HepG2 (cell line): ENCODE measurements around the gene LST1. TPM values are rescaled to one million over a fixed set of nuclear protein-coding genes. Genes with fewer than 3 reads are reported as not detected.

ENCODE experiments used
- EEA1 ChIP-seq: sonication (generic); formaldehyde crosslinking; IDR thresholded peaks from 2 replicates; pipeline ENCODE4 v1.5.1; 2020; ENCODE audit warnings: mild to moderate bottlenecking, missing genetic modification reagents, borderline replicate concordance
- FOSL2 ChIP-seq: sonication (generic); formaldehyde crosslinking; IDR thresholded peaks from 2 replicates; pipeline ENCODE4 v1.4.0; 2020; ENCODE audit warnings: missing genetic modification reagents
- polyA plus RNA-seq, 8 experiments: library from polyadenylated mRNA; depleted of rRNA in 3 of 8; stranded (reverse) in 7 of 8; unstranded in 1 of 8; fragments of >200 nt; fragmentation: Illumina TruSeq in 4 of 8; extraction: Trizol in 4 of 8; gene quantifications; 2 replicates each; pipeline versions ENCODE4 v1.2.1 to v1.2.3, GENCODE V29; 2011 to 2016; ENCODE audit warnings: low read depth in 4 of 8, missing spikeins in 1 of 8, mixed read lengths in 1 of 8; ENCODE audit not compliant: insufficient read depth in 1 of 8
- total RNA-seq, 5 experiments: library from RNA; depleted of rRNA; stranded (reverse); fragments of >200 nt; fragmentation: Illumina TruSeq; extraction: Trizol; gene quantifications; 2 replicates each; pipeline ENCODE4 v1.2.3, GENCODE V29; 2016; ENCODE audit warnings: low read depth in 1 of 5
- TF ChIP-seq, protein P1 (sequence below), 2 experiments: fragments of 450-650 bp in 1 of 2; sonication (generic) in 1 of 2; formaldehyde crosslinking in 1 of 2; IDR thresholded peaks; 2 replicates each; pipeline versions ENCODE4 v1.6.1 to v1.8.0; 2016 to 2022; ENCODE audit warnings: antibody characterized with exemption in 1 of 2, mild to moderate bottlenecking in 1 of 2, missing genetic modification reagents in 1 of 2
- TF ChIP-seq, protein P2 (sequence below): sonication (generic); formaldehyde crosslinking; IDR thresholded peaks from 2 replicates; pipeline ENCODE4 v1.4.0; 2020; ENCODE audit warnings: mild to moderate bottlenecking, missing genetic modification reagents
- TF ChIP-seq, protein P3 (sequence below): IDR thresholded peaks from 2 replicates; pipeline ENCODE4 v1.6.1; 2016; ENCODE audit warnings: low read depth, borderline replicate concordance
- TF ChIP-seq, protein P4 (sequence below): sonication (generic); formaldehyde crosslinking; IDR thresholded peaks from 2 replicates; pipeline ENCODE4 v1.9.0; 2021; ENCODE audit warnings: missing genetic modification reagents, borderline replicate concordance

The LST1 gene
- total and polyA plus RNA-seq, 2 of the 13 experiments (the other 11 are each of a cell fraction or from before 2014, with no cell fraction given), result not detected

DNA sequence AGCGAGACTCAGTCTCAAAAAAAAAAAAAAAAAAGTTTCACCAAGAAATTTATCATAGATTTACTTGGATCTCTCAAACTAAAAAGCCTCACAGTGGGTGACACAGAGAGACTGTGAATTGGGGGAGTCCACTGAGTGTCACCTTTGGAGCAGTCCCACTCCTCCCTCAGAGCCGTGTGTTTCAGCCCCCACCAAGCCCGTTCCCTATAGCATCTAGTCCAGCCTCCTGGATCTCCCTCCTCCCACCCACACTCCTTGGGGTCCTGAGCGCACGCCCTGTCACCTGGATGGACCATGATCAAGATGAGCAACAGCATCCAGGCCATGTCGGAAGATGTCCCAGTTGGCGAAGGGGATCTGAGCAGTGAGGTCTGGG lies 6.3 kb downstream of the LST1 start (continued):
- TF ChIP-seq, protein P1, sequence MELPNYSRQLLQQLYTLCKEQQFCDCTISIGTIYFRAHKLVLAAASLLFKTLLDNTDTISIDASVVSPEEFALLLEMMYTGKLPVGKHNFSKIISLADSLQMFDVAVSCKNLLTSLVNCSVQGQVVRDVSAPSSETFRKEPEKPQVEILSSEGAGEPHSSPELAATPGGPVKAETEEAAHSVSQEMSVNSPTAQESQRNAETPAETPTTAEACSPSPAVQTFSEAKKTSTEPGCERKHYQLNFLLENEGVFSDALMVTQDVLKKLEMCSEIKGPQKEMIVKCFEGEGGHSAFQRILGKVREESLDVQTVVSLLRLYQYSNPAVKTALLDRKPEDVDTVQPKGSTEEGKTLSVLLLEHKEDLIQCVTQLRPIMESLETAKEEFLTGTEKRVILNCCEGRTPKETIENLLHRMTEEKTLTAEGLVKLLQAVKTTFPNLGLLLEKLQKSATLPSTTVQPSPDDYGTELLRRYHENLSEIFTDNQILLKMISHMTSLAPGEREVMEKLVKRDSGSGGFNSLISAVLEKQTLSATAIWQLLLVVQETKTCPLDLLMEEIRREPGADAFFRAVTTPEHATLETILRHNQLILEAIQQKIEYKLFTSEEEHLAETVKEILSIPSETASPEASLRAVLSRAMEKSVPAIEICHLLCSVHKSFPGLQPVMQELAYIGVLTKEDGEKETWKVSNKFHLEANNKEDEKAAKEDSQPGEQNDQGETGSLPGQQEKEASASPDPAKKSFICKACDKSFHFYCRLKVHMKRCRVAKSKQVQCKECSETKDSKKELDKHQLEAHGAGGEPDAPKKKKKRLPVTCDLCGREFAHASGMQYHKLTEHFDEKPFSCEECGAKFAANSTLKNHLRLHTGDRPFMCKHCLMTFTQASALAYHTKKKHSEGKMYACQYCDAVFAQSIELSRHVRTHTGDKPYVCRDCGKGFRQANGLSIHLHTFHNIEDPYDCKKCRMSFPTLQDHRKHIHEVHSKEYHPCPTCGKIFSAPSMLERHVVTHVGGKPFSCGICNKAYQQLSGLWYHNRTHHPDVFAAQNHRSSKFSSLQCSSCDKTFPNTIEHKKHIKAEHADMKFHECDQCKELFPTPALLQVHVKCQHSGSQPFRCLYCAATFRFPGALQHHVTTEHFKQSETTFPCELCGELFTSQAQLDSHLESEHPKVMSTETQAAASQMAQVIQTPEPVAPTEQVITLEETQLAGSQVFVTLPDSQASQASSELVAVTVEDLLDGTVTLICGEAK (IDR thresholded peaks at IDR 0.05), result no peak
- TF ChIP-seq, protein P1 (CRISPR knock-in tag; IDR thresholded peaks at IDR 0.05), result no peak
- TF ChIP-seq, protein P2, sequence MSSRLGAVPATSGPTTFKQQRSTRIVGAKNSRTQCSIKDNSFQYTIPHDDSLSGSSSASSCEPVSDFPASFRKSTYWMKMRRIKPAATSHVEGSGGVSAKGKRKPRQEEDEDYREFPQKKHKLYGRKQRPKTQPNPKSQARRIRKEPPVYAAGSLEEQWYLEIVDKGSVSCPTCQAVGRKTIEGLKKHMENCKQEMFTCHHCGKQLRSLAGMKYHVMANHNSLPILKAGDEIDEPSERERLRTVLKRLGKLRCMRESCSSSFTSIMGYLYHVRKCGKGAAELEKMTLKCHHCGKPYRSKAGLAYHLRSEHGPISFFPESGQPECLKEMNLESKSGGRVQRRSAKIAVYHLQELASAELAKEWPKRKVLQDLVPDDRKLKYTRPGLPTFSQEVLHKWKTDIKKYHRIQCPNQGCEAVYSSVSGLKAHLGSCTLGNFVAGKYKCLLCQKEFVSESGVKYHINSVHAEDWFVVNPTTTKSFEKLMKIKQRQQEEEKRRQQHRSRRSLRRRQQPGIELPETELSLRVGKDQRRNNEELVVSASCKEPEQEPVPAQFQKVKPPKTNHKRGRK (CRISPR knock-in tag), result no peak
- TF ChIP-seq, protein P3, sequence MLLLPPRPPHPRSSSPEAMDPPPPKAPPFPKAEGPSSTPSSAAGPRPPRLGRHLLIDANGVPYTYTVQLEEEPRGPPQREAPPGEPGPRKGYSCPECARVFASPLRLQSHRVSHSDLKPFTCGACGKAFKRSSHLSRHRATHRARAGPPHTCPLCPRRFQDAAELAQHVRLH (CRISPR knock-in tag), result no peak
- TF ChIP-seq FOSL2, result no peak
- no peak for TF ChIP-seq EEA1
- TF ChIP-seq, protein P4, sequence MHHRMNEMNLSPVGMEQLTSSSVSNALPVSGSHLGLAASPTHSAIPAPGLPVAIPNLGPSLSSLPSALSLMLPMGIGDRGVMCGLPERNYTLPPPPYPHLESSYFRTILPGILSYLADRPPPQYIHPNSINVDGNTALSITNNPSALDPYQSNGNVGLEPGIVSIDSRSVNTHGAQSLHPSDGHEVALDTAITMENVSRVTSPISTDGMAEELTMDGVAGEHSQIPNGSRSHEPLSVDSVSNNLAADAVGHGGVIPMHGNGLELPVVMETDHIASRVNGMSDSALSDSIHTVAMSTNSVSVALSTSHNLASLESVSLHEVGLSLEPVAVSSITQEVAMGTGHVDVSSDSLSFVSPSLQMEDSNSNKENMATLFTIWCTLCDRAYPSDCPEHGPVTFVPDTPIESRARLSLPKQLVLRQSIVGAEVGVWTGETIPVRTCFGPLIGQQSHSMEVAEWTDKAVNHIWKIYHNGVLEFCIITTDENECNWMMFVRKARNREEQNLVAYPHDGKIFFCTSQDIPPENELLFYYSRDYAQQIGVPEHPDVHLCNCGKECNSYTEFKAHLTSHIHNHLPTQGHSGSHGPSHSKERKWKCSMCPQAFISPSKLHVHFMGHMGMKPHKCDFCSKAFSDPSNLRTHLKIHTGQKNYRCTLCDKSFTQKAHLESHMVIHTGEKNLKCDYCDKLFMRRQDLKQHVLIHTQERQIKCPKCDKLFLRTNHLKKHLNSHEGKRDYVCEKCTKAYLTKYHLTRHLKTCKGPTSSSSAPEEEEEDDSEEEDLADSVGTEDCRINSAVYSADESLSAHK, result no peak
